Measurements from ENCODE around the gene OR4S2.

OR4S2 gene, protein sequence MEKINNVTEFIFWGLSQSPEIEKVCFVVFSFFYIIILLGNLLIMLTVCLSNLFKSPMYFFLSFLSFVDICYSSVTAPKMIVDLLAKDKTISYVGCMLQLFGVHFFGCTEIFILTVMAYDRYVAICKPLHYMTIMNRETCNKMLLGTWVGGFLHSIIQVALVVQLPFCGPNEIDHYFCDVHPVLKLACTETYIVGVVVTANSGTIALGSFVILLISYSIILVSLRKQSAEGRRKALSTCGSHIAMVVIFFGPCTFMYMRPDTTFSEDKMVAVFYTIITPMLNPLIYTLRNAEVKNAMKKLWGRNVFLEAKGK

DNA sequence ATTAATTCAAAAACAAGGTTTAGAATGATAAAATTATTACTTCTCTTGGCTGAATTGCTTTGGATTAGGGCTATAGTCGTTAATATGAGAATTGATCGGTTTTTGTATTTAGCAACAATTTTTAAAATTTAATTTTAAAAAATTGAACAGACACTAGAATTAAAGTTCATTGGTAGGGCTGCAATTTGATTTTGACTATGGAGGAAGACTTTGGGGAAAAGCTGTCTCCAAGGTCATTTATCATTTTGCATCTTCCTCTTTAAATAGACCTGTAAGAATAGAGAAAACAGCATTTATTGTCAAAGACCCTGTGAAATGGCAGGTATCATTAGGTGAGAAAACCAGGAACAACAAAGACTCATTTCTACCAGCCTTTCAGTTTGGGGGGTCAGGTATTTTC, at the start of gene OR4S2:
Gene OR4S2, plus strand, starts transcription at position 301 of the 400 bp plus-strand sequence. CDS start 2,577 bp downstream, outside the sequence.
- DNase-seq = no peak

- no peak for DNase-seq
Measured at GRCh38 chr11:55607545-55607944, 40.6 kb upstream of the OR4S2 start, which contains the start of gene OR4C11. OR4C11 (minus strand) TSS chr11:55607645; CDS start chr11:55604373, 3,272 bp downstream.

- DNase-seq = no peak
Measured at GRCh38 chr11:55624531-55624930, 23.6 kb upstream of the OR4S2 start.

GRCh38 chr11:55634813-55635212, 13.3 kb upstream of the OR4S2 start, which contains the start of gene OR4P4:
OR4P4 (plus strand) TSS chr11:55635113.
- DNase-seq = no peak

DNA sequence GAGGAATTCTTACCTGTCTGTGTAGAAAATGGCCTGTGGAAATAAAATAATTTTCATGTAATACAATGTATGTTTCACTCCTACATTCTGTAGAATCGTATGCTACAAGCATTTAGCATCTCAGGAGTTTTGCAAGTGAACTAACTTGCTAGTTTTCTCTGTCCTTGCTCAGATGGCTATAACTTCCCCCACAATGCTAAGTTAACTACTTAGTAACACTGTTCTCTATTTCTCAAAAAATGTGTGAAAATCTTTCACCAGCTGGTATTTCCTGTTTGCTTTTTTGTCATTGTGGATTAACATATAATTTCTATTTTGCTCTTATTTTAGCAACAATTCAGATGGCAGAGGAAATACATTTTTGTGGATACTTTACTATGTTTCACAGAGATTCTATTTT, 4.4 kb downstream of the OR4S2 start:
- DNase-seq = no peak

- no peak for DNase-seq
Measured at GRCh38 chr11:55655096-55655495, 7.0 kb downstream of the OR4S2 start.

- DNase-seq = no peak
Measured at GRCh38 chr11:55658031-55658573, 10.0 kb downstream of the OR4S2 start.

DNA sequence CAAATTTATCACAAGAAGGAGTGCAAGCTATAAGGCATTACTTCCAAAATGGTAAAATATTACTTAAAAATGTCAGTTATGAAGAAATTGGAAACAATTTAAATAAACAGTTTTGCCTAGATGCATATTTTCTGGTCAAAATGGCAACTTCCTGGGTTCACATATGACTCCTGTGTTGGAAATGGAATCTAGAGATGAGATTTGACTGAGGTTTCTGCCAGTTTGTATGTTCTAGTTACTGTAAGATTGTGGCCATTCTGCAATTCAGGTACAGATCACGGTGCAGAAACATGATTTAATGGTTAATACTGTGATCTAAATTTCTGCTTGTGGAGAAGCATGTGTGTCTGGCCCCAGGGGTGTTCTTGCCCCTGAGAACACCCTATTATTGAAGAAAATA, 10.5 kb downstream of the OR4S2 start:
- DNase-seq = no peak

DNA sequence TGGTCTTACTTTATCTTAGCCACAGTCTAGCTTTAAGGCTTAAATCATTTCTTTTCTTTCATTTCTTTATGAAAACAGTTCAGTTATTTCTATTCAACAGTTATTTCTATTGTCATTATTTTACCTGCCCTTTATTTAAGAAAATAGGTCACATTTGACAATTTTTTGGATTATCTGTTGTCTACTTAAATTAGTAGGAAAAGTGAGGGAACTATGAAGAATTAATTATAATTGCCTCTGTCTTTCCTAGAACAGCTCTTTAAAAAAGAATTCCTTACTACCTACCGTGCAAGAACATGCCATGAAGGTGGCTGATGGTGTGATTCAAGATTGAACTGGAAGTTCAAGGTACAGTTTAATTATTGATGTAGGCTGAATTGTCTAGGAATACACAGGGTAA, 13.8 kb downstream of the OR4S2 start, which contains the start of gene OR4C6:
Gene OR4C6, plus strand, starts transcription at position 301 of the 400 bp plus-strand sequence. CDS start 2,966 bp downstream, outside the sequence.
- no peak for DNase-seq

DNA sequence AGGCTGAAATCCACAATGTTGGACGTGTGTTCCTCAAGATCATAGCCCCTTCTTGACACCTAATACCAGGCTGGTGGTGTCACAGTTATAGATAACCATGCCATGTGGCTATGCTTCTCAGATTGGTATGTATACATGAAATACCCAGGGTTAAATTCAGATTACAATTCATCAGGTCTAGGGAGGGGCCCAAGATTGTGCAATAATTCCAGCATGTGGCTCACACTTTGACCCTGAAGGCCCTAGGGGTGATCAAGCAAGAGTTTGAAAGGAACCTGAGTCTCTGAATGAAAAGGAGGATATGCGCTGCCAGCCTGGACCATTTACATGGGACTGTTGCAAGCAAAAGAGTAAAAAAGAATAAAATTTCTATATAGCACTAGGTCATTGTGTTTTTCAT, 21.2 kb downstream of the OR4S2 start:
- DNase-seq = no peak

DNA sequence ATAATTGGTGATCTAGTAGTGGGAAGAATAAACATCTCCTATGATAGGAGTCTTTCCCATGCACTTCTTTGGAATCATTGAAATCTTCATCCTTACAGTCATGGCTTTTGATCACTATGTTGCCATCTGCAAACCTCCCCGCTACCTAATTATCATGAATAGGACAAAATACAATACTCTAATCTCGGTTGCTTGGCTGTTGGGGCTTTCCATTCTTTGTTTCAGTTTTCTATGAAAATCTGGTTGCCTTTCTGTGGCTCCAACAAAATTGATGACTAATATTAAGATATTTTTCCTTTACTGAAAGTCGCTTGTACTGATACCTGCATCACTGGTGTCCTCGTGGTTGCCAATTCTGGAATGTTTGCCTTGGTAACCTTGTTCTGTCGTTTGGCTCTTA, 25.7 kb downstream of the OR4S2 start:
- DNase-seq = no peak

- no peak for DNase-seq
Measured at GRCh38 chr11:55697817-55698216, 49.7 kb downstream of the OR4S2 start.

GRCh38 chr11:55701429-55701828, 53.3 kb downstream of the OR4S2 start:
- DNase-seq = no peak

All from stimulated activated naive CD4-positive, alpha-beta T cell treated with Interleukin-2 at 50 U/mL for 16 hours (primary cell).